ENCODE measurements around the gene REXO5. TPM values are rescaled to one million over a fixed set of nuclear protein-coding genes. Genes with fewer than 3 reads are reported as not detected.

REXO5 gene
- total RNA-seq, 1 experiment from 2014 or later, result 9.1 TPM

GRCh38 chr16:20799599-20799998 lies 6.7 kb upstream of the REXO5 start:
- TF ChIP-seq, protein P1, sequence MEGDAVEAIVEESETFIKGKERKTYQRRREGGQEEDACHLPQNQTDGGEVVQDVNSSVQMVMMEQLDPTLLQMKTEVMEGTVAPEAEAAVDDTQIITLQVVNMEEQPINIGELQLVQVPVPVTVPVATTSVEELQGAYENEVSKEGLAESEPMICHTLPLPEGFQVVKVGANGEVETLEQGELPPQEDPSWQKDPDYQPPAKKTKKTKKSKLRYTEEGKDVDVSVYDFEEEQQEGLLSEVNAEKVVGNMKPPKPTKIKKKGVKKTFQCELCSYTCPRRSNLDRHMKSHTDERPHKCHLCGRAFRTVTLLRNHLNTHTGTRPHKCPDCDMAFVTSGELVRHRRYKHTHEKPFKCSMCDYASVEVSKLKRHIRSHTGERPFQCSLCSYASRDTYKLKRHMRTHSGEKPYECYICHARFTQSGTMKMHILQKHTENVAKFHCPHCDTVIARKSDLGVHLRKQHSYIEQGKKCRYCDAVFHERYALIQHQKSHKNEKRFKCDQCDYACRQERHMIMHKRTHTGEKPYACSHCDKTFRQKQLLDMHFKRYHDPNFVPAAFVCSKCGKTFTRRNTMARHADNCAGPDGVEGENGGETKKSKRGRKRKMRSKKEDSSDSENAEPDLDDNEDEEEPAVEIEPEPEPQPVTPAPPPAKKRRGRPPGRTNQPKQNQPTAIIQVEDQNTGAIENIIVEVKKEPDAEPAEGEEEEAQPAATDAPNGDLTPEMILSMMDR (conservative IDR thresholded peaks at IDR 0.05; ENCODE audit: low read depth, low read length), result peak; percentile 63
- TF ChIP-seq EZH2 (IDR thresholded peaks at IDR 0.05; ENCODE audit: borderline replicate concordance, low read depth, low read length, poor library complexity, severe bottlenecking), result no peak
- H3K4me3 ChIP-seq (ENCODE audit: low read depth, low read length, poor library complexity, severe bottlenecking), result no peak overlapping the region
- H3K9me3 ChIP-seq (ENCODE audit: low read depth, low read length, poor library complexity, severe bottlenecking), result no peaks in the 10 kb centered on the region
- POLR2A ChIA-PET (ENCODE audit: low non-redundant PET), result no interaction called here
- no peak overlapping the region for H3K27ac ChIP-seq (ENCODE audit: low read depth, low read length, poor library complexity, severe bottlenecking)
- CTCF ChIA-PET, result no interaction called here
- no peaks in the 10 kb centered on the region for H3K4me1 ChIP-seq (ENCODE audit: insufficient read depth, low read length, poor library complexity, severe bottlenecking)
- H3K27me3 ChIP-seq (replicated peaks; ENCODE audit: insufficient read depth, low read depth, low read length, poor library complexity), result no peaks in the 10 kb centered on the region
- H3K36me3 ChIP-seq (ENCODE audit: insufficient read depth, low read length, poor library complexity, severe bottlenecking), result peaks cover 25% of the 10 kb centered on the region
- intact Hi-C loops (cut with micrococcal nuclease; ENCODE audit: unreplicated experiment), result no loop called here
- BruUV-seq (replicated peaks), result no TSS peak
- DNase-seq (ENCODE audit: low spot score), result peak; percentile 50

GRCh38 chr16:20801278-20801677 lies 5.0 kb upstream of the REXO5 start:
- Histone ChIP-seq H3K9me3 (ENCODE audit: low read depth, low read length, poor library complexity, severe bottlenecking) (no peaks in the 10 kb centered on the region), H3K36me3 (ENCODE audit: insufficient read depth, low read length, poor library complexity, severe bottlenecking) (peaks cover 25% of the 10 kb centered on the region), H3K4me3 (ENCODE audit: low read depth, low read length, poor library complexity, severe bottlenecking) (no peak overlapping the region), H3K27ac (ENCODE audit: low read depth, low read length, poor library complexity, severe bottlenecking) (no peak overlapping the region), H3K4me1 (ENCODE audit: insufficient read depth, low read length, poor library complexity, severe bottlenecking) (no peaks in the 10 kb centered on the region), H3K27me3 (replicated peaks; ENCODE audit: insufficient read depth, low read depth, low read length, poor library complexity) (no peaks in the 10 kb centered on the region)
- POLR2A ChIA-PET (ENCODE audit: low non-redundant PET), result no interaction called here
- intact Hi-C loops (cut with micrococcal nuclease; ENCODE audit: unreplicated experiment), result no loop called here
- TF ChIP-seq, protein P1 (conservative IDR thresholded peaks at IDR 0.05; ENCODE audit: low read depth, low read length), result no peak
- no peak for TF ChIP-seq EZH2 (IDR thresholded peaks at IDR 0.05; ENCODE audit: borderline replicate concordance, low read depth, low read length, poor library complexity, severe bottlenecking)
- DNase-seq (ENCODE audit: low spot score), result no peak
- CTCF ChIA-PET, result no interaction called here
- no TSS peak for BruUV-seq (replicated peaks)

DNA sequence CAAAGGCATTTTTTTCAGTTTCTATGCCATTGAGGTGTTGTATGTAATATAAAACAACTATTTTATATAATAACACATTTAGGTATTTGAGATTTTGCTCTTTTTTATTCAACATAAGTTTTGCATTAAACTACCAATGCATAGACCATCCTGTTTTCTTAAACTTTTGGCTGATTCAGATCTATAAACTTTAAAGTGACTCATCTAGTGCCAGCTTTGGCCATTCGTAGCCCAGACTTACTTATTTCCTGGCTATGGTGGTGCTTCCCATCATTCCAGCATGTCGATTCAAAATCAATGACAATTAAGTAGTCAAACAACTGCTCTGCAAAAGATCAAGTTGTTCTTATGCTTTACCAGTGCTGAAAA lies 3.2 kb upstream of the REXO5 start:
- POLR2A ChIA-PET (ENCODE audit: low non-redundant PET), result no interaction called here

More for the DNA sequence above, 3.2 kb upstream of the REXO5 start:
- no peaks in the 10 kb centered on the region for H3K9me3 ChIP-seq (ENCODE audit: low read depth, low read length, poor library complexity, severe bottlenecking)
- H3K27ac ChIP-seq (ENCODE audit: low read depth, low read length, poor library complexity, severe bottlenecking), result no peak overlapping the region
- BruUV-seq (replicated peaks), result no TSS peak
- H3K36me3 ChIP-seq (ENCODE audit: insufficient read depth, low read length, poor library complexity, severe bottlenecking), result peaks cover 18% of the 10 kb centered on the region
- peaks cover 6% of the 10 kb centered on the region for H3K4me1 ChIP-seq (ENCODE audit: insufficient read depth, low read length, poor library complexity, severe bottlenecking)
- intact Hi-C loops (cut with micrococcal nuclease; ENCODE audit: unreplicated experiment), result no loop called here
- H3K4me3 ChIP-seq (ENCODE audit: low read depth, low read length, poor library complexity, severe bottlenecking), result no peak overlapping the region
- no peaks in the 10 kb centered on the region for H3K27me3 ChIP-seq (replicated peaks; ENCODE audit: insufficient read depth, low read depth, low read length, poor library complexity)
- TF ChIP-seq EZH2 (IDR thresholded peaks at IDR 0.05; ENCODE audit: borderline replicate concordance, low read depth, low read length, poor library complexity, severe bottlenecking), result no peak
- TF ChIP-seq, protein P1 (conservative IDR thresholded peaks at IDR 0.05; ENCODE audit: low read depth, low read length), result no peak
- DNase-seq (ENCODE audit: low spot score), result no peak
- CTCF ChIA-PET, result no interaction called here
